OCI-LY3 (cell line): ENCODE measurements around the gene SKOR1.

Experiments
- EZH2phosphoT487 ChIP-seq: fragments of 200-600 bp; shearing (Covaris generic); IDR thresholded peaks from 2 replicates; pipeline ENCODE4 v1.6.1; 2018; ENCODE audit warnings: antibody characterized with exemption, mixed run types, low read depth
- TF ChIP-seq, protein P1 (sequence below): fragments of 200-600, 300-600 bp; sonication (generic); IDR thresholded peaks from 2 replicates; pipeline ENCODE4 v1.5.1; 2014; ENCODE audit warnings: antibody characterized with exemption, low read length, low read depth

- TF ChIP-seq, protein P1, sequence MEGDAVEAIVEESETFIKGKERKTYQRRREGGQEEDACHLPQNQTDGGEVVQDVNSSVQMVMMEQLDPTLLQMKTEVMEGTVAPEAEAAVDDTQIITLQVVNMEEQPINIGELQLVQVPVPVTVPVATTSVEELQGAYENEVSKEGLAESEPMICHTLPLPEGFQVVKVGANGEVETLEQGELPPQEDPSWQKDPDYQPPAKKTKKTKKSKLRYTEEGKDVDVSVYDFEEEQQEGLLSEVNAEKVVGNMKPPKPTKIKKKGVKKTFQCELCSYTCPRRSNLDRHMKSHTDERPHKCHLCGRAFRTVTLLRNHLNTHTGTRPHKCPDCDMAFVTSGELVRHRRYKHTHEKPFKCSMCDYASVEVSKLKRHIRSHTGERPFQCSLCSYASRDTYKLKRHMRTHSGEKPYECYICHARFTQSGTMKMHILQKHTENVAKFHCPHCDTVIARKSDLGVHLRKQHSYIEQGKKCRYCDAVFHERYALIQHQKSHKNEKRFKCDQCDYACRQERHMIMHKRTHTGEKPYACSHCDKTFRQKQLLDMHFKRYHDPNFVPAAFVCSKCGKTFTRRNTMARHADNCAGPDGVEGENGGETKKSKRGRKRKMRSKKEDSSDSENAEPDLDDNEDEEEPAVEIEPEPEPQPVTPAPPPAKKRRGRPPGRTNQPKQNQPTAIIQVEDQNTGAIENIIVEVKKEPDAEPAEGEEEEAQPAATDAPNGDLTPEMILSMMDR = no peak
- no peak for TF ChIP-seq EZH2phosphoT487
These were observed 23.1 kb upstream of the SKOR1 start for GRCh38 chr15:67801926-67802914.
